ENCODE results near the gene ZMYND15. TPM values are rescaled to one million over a fixed set of nuclear protein-coding genes. Genes with fewer than 3 reads are reported as not detected.

ZMYND15 gene
- total RNA-seq, 6 donors from 2014 or later: 3.5 to 22.8 (median 11.9) TPM

DNA sequence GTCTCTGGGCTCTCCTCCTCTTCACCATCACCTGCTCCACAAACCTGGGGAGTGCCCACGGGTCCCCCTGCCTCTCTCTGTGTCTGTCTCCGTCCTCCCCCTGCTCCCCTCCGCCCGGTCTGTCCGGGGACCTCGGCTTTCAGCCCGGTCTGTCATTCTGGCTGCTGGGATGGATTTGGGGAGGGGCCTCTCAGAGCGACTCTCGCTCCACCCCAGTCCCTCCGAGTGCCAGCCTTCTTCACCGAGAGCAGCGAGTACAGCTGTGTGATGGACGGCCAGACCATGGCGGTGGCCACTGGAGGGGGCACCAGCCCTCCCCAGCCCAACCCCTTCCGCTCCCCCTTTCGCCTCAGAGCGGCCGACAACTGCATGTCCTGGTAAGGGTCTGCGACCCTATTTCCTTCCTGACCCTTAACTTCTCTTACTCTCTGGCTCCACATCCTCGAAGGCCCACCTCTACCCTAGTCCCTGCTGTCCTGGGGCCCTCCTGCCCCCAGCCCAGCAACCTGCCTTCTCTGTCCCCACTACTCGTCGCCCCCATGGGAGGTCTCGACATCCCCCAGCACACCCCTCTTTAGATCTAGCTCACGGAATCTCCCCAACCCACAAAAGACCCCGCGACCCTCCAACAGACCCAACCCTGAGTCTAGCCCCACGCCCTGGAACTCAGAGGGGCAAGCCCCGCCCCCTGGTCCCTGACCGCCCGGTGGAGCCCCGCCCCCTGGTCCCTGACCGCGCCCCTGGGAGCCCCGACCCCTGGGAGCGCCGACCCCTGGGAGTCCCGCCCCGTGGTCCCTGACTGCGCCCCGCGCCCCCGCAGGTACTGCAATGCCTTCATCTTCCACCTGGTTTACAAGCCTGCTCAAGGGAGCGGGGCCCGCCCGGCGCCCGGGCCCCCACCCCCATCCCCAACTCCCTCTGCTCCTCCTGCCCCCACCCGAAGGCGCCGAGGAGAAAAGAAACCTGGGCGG is 5.7 kb downstream of the ZMYND15 start:
- H3K36me3 ChIP-seq: no peaks in the 10 kb centered on the region
- ATAC-seq (ENCODE audit: low FRiP score in 2 of 2) (no peak), DNase-seq (peak in 1 of 2 donors; percentile 85)
- peaks cover 6 to 22% (median 14%) of the 10 kb centered on the region in 4 donors for H3K4me1 ChIP-seq
- no peak overlapping the region for H3K27ac ChIP-seq
- H3K4me3 ChIP-seq: no peak overlapping the region
- H3K9me3 ChIP-seq: no peaks in the 10 kb centered on the region
- 25 to 36% methylated on average over 23 to 45 of the region's 51 CpGs for WGBS, 2 donors
- TF ChIP-seq POLR2AphosphoS5 (IDR thresholded peaks at IDR 0.05) (no peak), CTCF (IDR thresholded peaks at IDR 0.05) (no peak), EP300 (IDR thresholded peaks at IDR 0.05) (no peak), POLR2A (IDR thresholded peaks at IDR 0.05) (no peak)
- no peaks in the 10 kb centered on the region for H3K27me3 ChIP-seq

GRCh38 chr17:4747847-4748246 is 8.2 kb downstream of the ZMYND15 start:
- ATAC-seq (ENCODE audit: low FRiP score in 2 of 2) (peak; percentile 54 to 74), DNase-seq (no peak)
- Histone ChIP-seq H3K36me3 (no peaks in the 10 kb centered on the region), H3K27me3 (no peaks in the 10 kb centered on the region), H3K27ac (peak overlapping the region; percentile 12 to 61 (median 28)), H3K4me3 (peak overlapping the region in 1 of 4 donors; percentile 10), H3K4me1 (peaks cover 9 to 19% (median 14%) of the 10 kb centered on the region in 4 donors), H3K9me3 (no peaks in the 10 kb centered on the region)
- TF ChIP-seq EP300 (IDR thresholded peaks at IDR 0.05): peak in 1 of 4 donors; percentile 18
- no peak for TF ChIP-seq CTCF (IDR thresholded peaks at IDR 0.05)
- peak; percentile 17 to 44 for TF ChIP-seq POLR2AphosphoS5 (IDR thresholded peaks at IDR 0.05)
- peak in 1 of 4 donors; percentile 38 for TF ChIP-seq POLR2A (IDR thresholded peaks at IDR 0.05)
- 29 to 35% methylated on average over 5 of the region's 5 CpGs for WGBS, 2 donors

- WGBS, 2 donors: 43 to 50% methylated on average over 4 of the region's 4 CpGs
- H3K4me1 ChIP-seq: peaks cover 9 to 19% (median 14%) of the 10 kb centered on the region in 4 donors
- no peak overlapping the region for H3K4me3 ChIP-seq
- no peaks in the 10 kb centered on the region for H3K27me3 ChIP-seq
- H3K27ac ChIP-seq: peak overlapping the region in 2 of 4 donors; percentile 12 to 61
- H3K9me3 ChIP-seq: no peaks in the 10 kb centered on the region
- DNase-seq (no peak), ATAC-seq (ENCODE audit: low FRiP score in 2 of 2) (peak in 1 of 2 donors; percentile 35)
- no peak for TF ChIP-seq POLR2A (IDR thresholded peaks at IDR 0.05)
- no peak for TF ChIP-seq CTCF (IDR thresholded peaks at IDR 0.05)
- no peak for TF ChIP-seq EP300 (IDR thresholded peaks at IDR 0.05)
- TF ChIP-seq POLR2AphosphoS5 (IDR thresholded peaks at IDR 0.05): no peak
- no peaks in the 10 kb centered on the region for H3K36me3 ChIP-seq
Measured at GRCh38 chr17:4748686-4749085, 9.1 kb downstream of the ZMYND15 start.

DNA sequence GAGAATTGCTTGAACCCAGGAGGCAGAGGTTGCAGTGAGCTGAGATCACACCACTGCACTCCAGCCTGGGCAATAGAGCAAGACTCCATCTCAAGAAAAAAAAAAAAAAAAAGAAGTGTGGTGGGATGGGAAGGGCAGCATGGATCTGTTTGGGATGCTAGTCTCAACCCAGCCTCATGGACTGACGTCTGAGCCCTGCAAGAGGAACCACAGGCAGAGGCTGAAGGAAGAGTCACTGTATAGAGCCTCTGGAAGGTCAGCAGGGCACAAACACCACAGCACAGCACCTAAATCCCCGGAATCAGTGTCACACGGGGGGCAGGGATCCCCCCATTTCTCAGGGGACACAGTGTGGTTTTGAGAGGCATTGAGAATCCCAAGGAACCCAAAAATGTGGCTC is 11.0 kb downstream of the ZMYND15 start:
- peaks cover 5 to 14% (median 9%) of the 10 kb centered on the region in 4 donors for H3K4me1 ChIP-seq
- H3K27me3 ChIP-seq: no peaks in the 10 kb centered on the region
- H3K27ac ChIP-seq: no peak overlapping the region
- H3K9me3 ChIP-seq: no peaks in the 10 kb centered on the region
- no peak for TF ChIP-seq POLR2A (IDR thresholded peaks at IDR 0.05)
- TF ChIP-seq POLR2AphosphoS5 (IDR thresholded peaks at IDR 0.05): no peak
- TF ChIP-seq CTCF (IDR thresholded peaks at IDR 0.05): no peak
- TF ChIP-seq EP300 (IDR thresholded peaks at IDR 0.05): no peak
- no peak overlapping the region for H3K4me3 ChIP-seq
- DNase-seq: no peak
- WGBS, 2 donors: 45 to 52% methylated on average over 3 of the region's 3 CpGs
- H3K36me3 ChIP-seq: no peaks in the 10 kb centered on the region
- ATAC-seq (ENCODE audit: low FRiP score in 2 of 2): peak; percentile 47 to 49
